HUDEP-2 (cell line): ENCODE data around the gene MLF2.

ENCODE experiments used
- DNase-seq, 76 experiments: peaks; one replicate each; lab custom pipeline; 2025; ENCODE audit not compliant: unreplicated experiment in 76 of 76; lab: John Stamatoyannopoulos, UW

The MLF2 gene

DNA sequence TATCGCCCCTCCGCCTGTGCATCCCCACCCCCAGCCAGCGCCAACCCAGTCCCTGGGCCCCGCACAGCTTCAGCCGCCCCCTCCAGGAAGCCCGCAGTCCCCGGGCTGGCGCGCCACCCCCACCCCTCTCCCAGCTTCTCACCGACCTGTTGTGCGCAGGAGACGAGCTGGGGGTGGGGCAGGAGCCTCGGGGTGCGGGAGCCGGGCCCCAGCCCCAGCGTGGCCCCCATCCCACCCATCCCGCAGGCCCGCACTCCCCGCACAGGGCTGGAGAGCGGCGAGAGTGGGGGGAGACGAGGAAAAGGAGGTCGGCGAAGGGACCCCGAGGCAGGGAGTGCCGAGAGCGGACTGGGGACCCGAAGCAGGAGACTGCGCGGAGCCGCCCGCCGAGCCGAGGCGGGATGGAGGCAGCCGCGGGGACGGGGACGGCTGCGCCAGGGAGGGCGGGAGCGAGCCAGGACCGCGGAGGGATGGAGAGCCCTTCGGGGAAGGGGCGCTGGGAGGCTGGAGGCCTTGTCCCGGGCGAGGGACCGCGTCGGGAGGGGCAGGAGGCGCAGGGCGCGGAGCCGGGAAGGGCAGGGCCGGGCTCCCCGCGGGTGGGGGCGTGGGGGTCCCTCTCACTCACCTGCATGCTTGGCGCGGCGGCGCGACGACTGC lies 52.8 kb downstream of the MLF2 start:
- DNase-seq = no peak

- no peak for DNase-seq
These were observed 53.5 kb downstream of the MLF2 start for GRCh38 chr12:6699259-6699988.

GRCh38 chr12:6698352-6699046 lies 54.4 kb downstream of the MLF2 start:
- DNase-seq = no peak
